Stomach (tissue), 4 donors: Measurements from ENCODE around the gene KCNF1.

Source experiments
- EP300 ChIP-seq: sonication (generic); formaldehyde crosslinking; IDR thresholded peaks from one replicate; pipeline ENCODE4 v1.6.1; 2017; ENCODE audit warnings: antibody characterized with exemption
- POLR2AphosphoS5 ChIP-seq, 3 donors: sonication (generic); formaldehyde crosslinking; IDR thresholded peaks; one replicate each; pipeline ENCODE4 v1.6.1; 2016; ENCODE audit warnings: antibody characterized with exemption in 3 of 3
- TF ChIP-seq, protein P1 (sequence below), 7 experiments: fragments of 450-650 bp in 4 of 7; fragments of 200-600 bp in 3 of 7; sonication (generic) in 3 of 7; IDR thresholded peaks; one replicate each; pipeline ENCODE4 v1.5.1; 2016 to 2019; ENCODE audit warnings: antibody characterized with exemption in 7 of 7, control low read depth in 2 of 7, mild to moderate bottlenecking in 1 of 7

DNA sequence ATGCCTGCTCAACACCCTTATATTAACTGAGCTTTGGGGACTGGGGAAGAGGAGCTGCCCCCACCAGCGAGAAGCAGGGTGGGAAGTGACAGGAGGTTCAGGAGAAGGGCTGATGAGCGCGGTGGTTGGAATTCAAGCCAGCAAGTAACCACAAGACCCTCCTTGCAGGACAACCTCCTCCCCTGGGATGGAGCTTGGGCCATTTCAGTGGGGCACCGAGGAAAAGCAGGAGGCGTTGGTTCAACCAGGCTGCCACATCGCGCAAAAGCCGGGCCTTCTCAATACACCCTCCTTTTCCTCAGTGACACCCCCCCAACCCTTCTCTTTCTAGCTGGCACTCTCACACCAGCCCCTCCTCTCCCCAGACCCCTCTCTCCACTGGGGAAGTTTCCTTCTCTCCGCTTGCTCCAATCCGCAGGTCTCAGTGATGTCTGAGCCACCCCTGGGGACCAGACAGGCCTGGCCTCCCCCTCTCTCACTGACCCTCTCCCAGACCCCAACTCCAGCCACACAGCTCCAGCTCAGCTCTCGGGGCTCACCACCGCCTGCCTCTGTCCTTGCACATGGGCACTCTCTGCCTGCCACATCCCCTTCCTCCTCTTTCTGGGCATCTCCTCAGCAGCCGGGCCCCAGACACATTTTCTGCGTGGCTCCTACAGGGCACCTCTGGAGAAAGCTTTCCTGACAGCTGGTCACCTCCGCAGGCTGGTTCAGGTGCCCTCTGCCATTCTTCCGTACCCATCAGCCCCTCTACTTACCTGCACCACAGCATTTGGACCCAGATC lies 44.5 kb downstream of the KCNF1 start:
- TF ChIP-seq, protein P1, sequence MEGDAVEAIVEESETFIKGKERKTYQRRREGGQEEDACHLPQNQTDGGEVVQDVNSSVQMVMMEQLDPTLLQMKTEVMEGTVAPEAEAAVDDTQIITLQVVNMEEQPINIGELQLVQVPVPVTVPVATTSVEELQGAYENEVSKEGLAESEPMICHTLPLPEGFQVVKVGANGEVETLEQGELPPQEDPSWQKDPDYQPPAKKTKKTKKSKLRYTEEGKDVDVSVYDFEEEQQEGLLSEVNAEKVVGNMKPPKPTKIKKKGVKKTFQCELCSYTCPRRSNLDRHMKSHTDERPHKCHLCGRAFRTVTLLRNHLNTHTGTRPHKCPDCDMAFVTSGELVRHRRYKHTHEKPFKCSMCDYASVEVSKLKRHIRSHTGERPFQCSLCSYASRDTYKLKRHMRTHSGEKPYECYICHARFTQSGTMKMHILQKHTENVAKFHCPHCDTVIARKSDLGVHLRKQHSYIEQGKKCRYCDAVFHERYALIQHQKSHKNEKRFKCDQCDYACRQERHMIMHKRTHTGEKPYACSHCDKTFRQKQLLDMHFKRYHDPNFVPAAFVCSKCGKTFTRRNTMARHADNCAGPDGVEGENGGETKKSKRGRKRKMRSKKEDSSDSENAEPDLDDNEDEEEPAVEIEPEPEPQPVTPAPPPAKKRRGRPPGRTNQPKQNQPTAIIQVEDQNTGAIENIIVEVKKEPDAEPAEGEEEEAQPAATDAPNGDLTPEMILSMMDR (IDR thresholded peaks at IDR 0.05): no peak
- TF ChIP-seq POLR2AphosphoS5 (IDR thresholded peaks at IDR 0.05) (no peak), EP300 (no peak)
